ENCODE measurements around the gene SBK2. TPM values are rescaled to one million over a fixed set of nuclear protein-coding genes. Genes with fewer than 3 reads are reported as not detected.
A peak's percentile ranks its signal among the peaks of the same experiment; 100 is the strongest.

SBK2 gene
- total and polyA plus RNA-seq, 9 of the 15 experiments (the other 6 are each of a cell fraction or from before 2014, with no cell fraction given) = not detected

GRCh38 chr19:55484593-55485438, 52.1 kb downstream of the SBK2 start, which contains the start of gene NAT14 (continued):
- TF ChIP-seq CHD7 (IDR thresholded peaks at IDR 0.05; ENCODE audit: low read depth, low read length) = no peak
- peak; percentile 32; the same call in 1 of the 2 replicates for TF ChIP-seq HLTF (IDR thresholded peaks at IDR 0.05)
- no peak for TF ChIP-seq CTCF (IDR thresholded peaks at IDR 0.05 in 2 of 3, conservative IDR thresholded peaks at IDR 0.05 in 1 of 3; ENCODE audit: insufficient read depth in 2 of 3, low read depth in 1 of 3, low read length in 3 of 3)
- TF ChIP-seq THRB (CRISPR knock-in tag; conservative IDR thresholded peaks at IDR 0.05) = peak; percentile 8; the same call in 1 of the 2 replicates
- TF ChIP-seq POLR2B (IDR thresholded peaks at IDR 0.05; ENCODE audit: low read depth, partially characterized antibody) = peak; percentile 50
- TF ChIP-seq HDAC2 (IDR thresholded peaks at IDR 0.05) = 0 out of 2 replicates have a peak, but pooled peaks have one; percentile 25
- no peak for TF ChIP-seq HMGXB4 (CRISPR knock-in tag; IDR thresholded peaks at IDR 0.05)
